Omental fat pad (tissue), 4 donors: Measurements from ENCODE around the gene HMCN2. TPM values are rescaled to one million over a fixed set of nuclear protein-coding genes. Genes with fewer than 3 reads are reported as not detected.
"Not testable (repeated sequence)": the region's sequence is repeated elsewhere in the genome, so short reads cannot be mapped to it uniquely, and the experiment has no call there.

Experiments
- ATAC-seq: fragments of 150-250 bp; one replicate; pipeline ENCODE4 v1.9.1; 2016; ENCODE audit warnings: mild to moderate bottlenecking, moderate library complexity; ENCODE audit not compliant: low FRiP score
- DNase-seq: peaks from one replicate; pipeline ENCODE4 v3.0.0-alpha.2; 2019; ENCODE audit warnings: low spot score
- CTCF ChIP-seq, 3 donors: fragments of 450-650 bp; IDR thresholded peaks; one replicate each; pipeline ENCODE4 v1.5.1; 2016 to 2017; ENCODE audit warnings: antibody characterized with exemption in 3 of 3, mild to moderate bottlenecking in 3 of 3, moderate library complexity in 2 of 3
- total RNA-seq, 4 donors: library from RNA; depleted of rRNA; stranded (reverse); fragments of >200 nt; gene quantifications; one replicate each; pipeline ENCODE4 v1.1.0, GENCODE V29; 2016

Gene HMCN2
- total RNA-seq, 4 donors from 2014 or later = 0.19 to 5.8 (median 0.75) TPM

- DNase-seq (no peak), ATAC-seq (no peak)
- TF ChIP-seq CTCF (IDR thresholded peaks at IDR 0.05) = no peak
These were observed 166.2 kb downstream of the HMCN2 start for GRCh38 chr9:130431536-130432303.

- ATAC-seq (no peak), DNase-seq (no peak)
- TF ChIP-seq CTCF (IDR thresholded peaks at IDR 0.05) = no peak
These were observed 166.8 kb downstream of the HMCN2 start for GRCh38 chr9:130432362-130432761.

GRCh38 chr9:130432796-130433167 is 167.2 kb downstream of the HMCN2 start:
- DNase-seq (no peak), ATAC-seq (peak; percentile 7)
- no peak for TF ChIP-seq CTCF (IDR thresholded peaks at IDR 0.05)

- no peak for DNase-seq
- TF ChIP-seq CTCF (IDR thresholded peaks at IDR 0.05) = no peak
- ATAC-seq = peak; percentile 78
These were observed 167.8 kb downstream of the HMCN2 start for GRCh38 chr9:130433168-130433946.

GRCh38 chr9:130433947-130434262 is 168.3 kb downstream of the HMCN2 start:
- ATAC-seq (no peak), DNase-seq (no peak)
- TF ChIP-seq CTCF (IDR thresholded peaks at IDR 0.05) = no peak

GRCh38 chr9:130434656-130435055 is 169.1 kb downstream of the HMCN2 start:
- not testable (repeated sequence) for DNase-seq, ATAC-seq

GRCh38 chr9:130437011-130437789 is 171.6 kb downstream of the HMCN2 start:
- DNase-seq (no peak), ATAC-seq (no peak)
- no peak for TF ChIP-seq CTCF (IDR thresholded peaks at IDR 0.05)
